Measurements from ENCODE around the gene GJC1. TPM values are rescaled to one million over a fixed set of nuclear protein-coding genes. Genes with fewer than 3 reads are reported as not detected.

The GJC1 gene
- total RNA-seq, 2 donors from 2014 or later, result 25.8 to 41.8 TPM

DNA sequence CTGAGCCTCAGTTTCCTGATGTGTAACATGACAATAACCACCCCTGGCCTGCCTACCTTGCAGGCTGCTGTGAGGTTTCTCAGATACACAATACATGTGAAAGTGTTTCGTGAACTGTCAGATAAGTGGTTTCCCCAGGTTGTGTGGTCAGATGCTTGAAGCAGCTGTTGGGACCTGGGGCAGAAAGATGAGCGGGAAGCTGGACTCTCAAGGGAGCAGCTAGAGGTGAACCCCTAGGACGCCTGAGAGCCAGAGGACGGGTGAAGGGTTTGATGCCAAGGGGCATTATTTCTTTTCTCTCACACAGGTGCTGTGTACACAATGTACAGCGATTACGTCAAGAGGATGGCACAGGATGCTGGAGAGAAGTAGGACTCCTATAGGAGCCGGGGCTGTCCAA, 19.9 kb upstream of the GJC1 start:
- no peaks in the 10 kb centered on the region for H3K27me3 ChIP-seq
- peaks cover 0 to 4% of the 10 kb centered on the region in 2 donors for H3K4me1 ChIP-seq
- H3K36me3 ChIP-seq, result peaks cover 48% of the 10 kb centered on the region
- peak overlapping the region in 1 of 2 donors; percentile 37 for H3K27ac ChIP-seq
- H3K4me3 ChIP-seq, result no peak overlapping the region
- H3K9me3 ChIP-seq, result no peaks in the 10 kb centered on the region
- TF ChIP-seq, protein P1, sequence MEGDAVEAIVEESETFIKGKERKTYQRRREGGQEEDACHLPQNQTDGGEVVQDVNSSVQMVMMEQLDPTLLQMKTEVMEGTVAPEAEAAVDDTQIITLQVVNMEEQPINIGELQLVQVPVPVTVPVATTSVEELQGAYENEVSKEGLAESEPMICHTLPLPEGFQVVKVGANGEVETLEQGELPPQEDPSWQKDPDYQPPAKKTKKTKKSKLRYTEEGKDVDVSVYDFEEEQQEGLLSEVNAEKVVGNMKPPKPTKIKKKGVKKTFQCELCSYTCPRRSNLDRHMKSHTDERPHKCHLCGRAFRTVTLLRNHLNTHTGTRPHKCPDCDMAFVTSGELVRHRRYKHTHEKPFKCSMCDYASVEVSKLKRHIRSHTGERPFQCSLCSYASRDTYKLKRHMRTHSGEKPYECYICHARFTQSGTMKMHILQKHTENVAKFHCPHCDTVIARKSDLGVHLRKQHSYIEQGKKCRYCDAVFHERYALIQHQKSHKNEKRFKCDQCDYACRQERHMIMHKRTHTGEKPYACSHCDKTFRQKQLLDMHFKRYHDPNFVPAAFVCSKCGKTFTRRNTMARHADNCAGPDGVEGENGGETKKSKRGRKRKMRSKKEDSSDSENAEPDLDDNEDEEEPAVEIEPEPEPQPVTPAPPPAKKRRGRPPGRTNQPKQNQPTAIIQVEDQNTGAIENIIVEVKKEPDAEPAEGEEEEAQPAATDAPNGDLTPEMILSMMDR (IDR thresholded peaks at IDR 0.05), result no peak
- no peak for DNase-seq (ENCODE audit: low spot score)

DNA sequence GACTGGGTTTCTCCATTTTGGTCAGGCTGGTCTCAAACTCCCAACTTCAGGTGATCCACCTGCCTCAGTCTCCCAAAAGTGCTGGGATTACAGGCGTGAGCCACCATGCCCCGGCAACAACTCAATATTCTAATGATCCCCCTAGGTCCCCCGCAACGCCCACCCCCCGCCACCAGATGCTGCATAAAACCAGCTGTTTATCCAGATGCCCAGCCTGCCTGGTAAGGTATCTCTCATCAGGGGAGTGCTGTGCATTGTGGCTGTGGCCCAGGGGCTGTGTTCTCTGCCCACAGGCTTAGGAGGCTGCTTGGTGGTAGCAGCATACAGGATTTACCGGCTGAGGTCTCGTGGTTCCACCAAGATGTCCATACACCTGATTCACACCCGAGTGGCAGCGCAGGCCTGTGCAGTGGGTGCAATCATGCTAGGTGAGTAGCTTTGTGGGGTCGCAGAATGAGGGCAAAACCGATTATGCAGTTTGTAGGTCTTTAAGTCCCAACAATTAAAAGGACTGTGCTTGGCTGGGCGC, 18.9 kb upstream of the GJC1 start:
- Histone ChIP-seq H3K27me3 (no peaks in the 10 kb centered on the region), H3K4me1 (peaks cover 0 to 4% of the 10 kb centered on the region in 2 donors), H3K4me3 (no peak overlapping the region), H3K9me3 (no peaks in the 10 kb centered on the region), H3K36me3 (peaks cover 38% of the 10 kb centered on the region), H3K27ac (peak overlapping the region in 1 of 2 donors; percentile 32)
- TF ChIP-seq, protein P1 (IDR thresholded peaks at IDR 0.05), result no peak
- DNase-seq (ENCODE audit: low spot score), result no peak

DNA sequence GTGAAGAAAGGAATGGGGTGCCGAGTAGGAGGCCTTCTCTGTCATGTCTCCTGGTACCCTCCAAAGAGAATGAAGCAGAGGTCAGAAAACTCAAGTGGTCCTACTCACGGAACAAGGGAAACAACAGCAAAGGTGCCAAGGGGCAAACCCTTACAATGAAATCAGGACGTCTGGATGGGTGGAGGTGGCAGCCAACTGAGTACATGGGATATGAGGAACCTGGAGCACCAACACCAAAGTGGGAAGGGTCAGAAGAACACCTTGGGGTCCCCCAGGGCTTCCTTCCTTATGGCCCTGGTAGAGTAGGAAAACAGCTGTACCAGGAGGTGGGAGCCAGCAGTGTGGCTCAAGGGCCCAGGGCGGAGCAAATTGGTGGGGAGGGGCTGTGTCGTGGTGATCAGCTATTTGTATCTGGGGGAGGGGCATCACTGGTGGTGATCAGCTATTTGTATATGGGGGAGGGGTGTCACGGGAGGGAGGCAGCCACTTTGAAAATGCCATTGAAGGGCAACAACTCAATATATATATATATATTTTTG, 18.2 kb upstream of the GJC1 start:
- DNase-seq (ENCODE audit: low spot score), result no peak
- H3K4me3 ChIP-seq, result peak overlapping the region in 1 of 2 donors; percentile 11
- H3K9me3 ChIP-seq, result no peaks in the 10 kb centered on the region
- H3K27ac ChIP-seq, result no peak overlapping the region
- H3K36me3 ChIP-seq, result peaks cover 31% of the 10 kb centered on the region
- TF ChIP-seq, protein P1 (IDR thresholded peaks at IDR 0.05), result no peak
- H3K27me3 ChIP-seq, result no peaks in the 10 kb centered on the region
- peaks cover 0 to 4% of the 10 kb centered on the region in 2 donors for H3K4me1 ChIP-seq

DNA sequence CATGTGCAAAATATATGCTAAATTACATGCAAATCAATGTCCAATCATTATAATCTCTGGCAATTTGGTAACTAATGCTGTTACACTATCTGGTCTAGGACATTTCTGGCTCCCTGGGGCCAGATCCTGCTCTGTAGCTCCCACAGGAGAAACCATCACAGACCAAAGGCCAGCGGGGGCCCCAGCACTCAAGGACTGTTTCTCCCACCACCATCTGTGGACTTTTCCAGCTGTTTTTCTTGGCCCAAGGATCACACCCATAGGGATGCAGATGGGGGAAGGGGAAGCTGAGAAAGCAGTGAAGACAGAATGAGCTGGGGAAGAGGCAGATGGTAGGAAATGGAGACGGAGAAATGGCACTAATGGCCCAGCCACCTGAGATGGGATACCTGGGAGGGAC, 17.5 kb upstream of the GJC1 start, which contains the start of gene HIGD1B:
Gene HIGD1B (plus strand): TSS at position 298 of the 400 bp plus-strand sequence. CDS start 270 bp downstream, outside the sequence.
- TF ChIP-seq, protein P1 (IDR thresholded peaks at IDR 0.05), result no peak
- H3K27ac ChIP-seq, result peak within 1 kb of the TSS in 1 of 2 donors; percentile 32
- no peaks in the 10 kb centered on the region for H3K27me3 ChIP-seq
- peak within 1 kb of the TSS in 1 of 2 donors; percentile 11 for H3K4me3 ChIP-seq
- H3K4me1 ChIP-seq, result peaks cover 0 to 4% of the 10 kb centered on the region in 2 donors
- DNase-seq (ENCODE audit: low spot score), result no peak
- H3K9me3 ChIP-seq, result no peaks in the 10 kb centered on the region
- peaks cover 24% of the 10 kb centered on the region for H3K36me3 ChIP-seq

DNA sequence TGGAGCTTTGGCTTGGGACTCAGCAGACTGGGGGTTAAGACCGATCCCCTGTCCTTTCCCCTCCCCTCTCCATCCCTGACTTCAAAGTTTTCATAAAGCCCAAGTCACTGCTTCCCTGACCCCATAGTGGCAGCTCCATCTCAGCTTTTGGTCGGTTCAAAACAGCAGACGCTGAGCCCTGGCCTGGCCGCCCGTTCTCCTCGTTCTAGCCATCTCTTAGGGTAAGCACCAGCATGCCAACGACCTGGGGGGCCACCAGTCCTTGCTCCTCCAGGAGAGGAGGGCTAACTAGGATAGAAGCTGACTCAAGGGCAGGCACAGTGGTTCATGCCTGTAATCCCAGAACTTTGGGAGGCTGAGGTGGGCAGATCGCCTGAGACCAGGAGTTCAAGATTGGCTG, 16.1 kb upstream of the GJC1 start:
- H3K36me3 ChIP-seq, result peaks cover 10% of the 10 kb centered on the region
- no peaks in the 10 kb centered on the region for H3K27me3 ChIP-seq
- H3K4me3 ChIP-seq, result no peak overlapping the region
- no peak overlapping the region for H3K27ac ChIP-seq
- TF ChIP-seq, protein P1 (IDR thresholded peaks at IDR 0.05), result no peak
- peaks cover 0 to 11% of the 10 kb centered on the region in 2 donors for H3K4me1 ChIP-seq
- H3K9me3 ChIP-seq, result no peaks in the 10 kb centered on the region
- DNase-seq (ENCODE audit: low spot score), result no peak

All from right atrium auricular region (tissue), 2 donors.